ENCODE measurements around the gene RIC8A.

DNA sequence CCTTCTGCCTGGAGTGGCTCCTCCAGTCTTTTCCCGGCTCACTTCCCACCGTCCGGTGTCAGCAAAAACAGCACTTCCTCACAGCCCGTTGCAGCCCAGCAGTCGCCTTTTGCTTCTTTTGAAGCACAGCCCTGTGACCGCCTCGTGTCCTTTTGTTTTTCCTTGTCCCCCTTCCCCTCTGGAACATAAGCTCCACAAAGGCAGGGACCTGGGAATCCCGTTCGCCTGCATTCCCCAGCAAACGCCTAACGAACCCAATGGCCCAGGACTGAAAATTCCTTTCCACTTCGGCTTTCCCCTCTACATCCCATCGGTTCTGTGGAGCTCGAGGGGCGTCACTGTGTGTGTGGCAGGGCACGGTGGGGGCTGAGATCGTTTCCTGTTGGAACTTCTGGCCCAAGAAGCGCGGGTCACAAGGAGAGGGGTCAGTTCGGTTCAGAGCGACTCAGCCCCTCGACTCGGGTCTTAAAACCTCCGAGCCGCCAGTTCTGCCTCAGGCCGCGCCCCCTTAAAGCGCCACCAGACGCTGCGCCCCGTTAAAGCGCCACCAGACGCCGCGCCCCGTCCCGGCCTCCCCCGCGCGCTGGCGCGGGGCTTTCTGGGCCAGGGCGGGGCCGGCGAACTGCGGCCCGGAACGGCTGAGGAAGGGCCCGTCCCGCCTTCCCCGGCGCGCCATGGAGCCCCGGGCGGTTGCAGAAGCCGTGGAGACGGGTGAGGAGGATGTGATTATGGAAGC, 841 bp downstream of the RIC8A start:
- TF ChIP-seq, protein P1, sequence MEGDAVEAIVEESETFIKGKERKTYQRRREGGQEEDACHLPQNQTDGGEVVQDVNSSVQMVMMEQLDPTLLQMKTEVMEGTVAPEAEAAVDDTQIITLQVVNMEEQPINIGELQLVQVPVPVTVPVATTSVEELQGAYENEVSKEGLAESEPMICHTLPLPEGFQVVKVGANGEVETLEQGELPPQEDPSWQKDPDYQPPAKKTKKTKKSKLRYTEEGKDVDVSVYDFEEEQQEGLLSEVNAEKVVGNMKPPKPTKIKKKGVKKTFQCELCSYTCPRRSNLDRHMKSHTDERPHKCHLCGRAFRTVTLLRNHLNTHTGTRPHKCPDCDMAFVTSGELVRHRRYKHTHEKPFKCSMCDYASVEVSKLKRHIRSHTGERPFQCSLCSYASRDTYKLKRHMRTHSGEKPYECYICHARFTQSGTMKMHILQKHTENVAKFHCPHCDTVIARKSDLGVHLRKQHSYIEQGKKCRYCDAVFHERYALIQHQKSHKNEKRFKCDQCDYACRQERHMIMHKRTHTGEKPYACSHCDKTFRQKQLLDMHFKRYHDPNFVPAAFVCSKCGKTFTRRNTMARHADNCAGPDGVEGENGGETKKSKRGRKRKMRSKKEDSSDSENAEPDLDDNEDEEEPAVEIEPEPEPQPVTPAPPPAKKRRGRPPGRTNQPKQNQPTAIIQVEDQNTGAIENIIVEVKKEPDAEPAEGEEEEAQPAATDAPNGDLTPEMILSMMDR (IDR thresholded peaks at IDR 0.05; ENCODE audit: insufficient read depth, low read depth, low read length), result no peak
- no peak for TF ChIP-seq EZH2 (IDR thresholded peaks at IDR 0.05; ENCODE audit: insufficient read depth, low read length)
